Hematopoietic multipotent progenitor cell treated with erythropoietin and hydrocortisone succinate and interleukin-3 and kit ligand, for 8 days (in vitro differentiated cells): ENCODE measurements around the gene PRMT3.
"Not testable (repeated sequence)": the region's sequence is repeated elsewhere in the genome, so short reads cannot be mapped to it uniquely, and the experiment has no call there.

Experiments used
- DNase-seq: peaks from one replicate; pipeline ENCODE4 v3.0.0-alpha.2; 2015

PRMT3 gene

DNA sequence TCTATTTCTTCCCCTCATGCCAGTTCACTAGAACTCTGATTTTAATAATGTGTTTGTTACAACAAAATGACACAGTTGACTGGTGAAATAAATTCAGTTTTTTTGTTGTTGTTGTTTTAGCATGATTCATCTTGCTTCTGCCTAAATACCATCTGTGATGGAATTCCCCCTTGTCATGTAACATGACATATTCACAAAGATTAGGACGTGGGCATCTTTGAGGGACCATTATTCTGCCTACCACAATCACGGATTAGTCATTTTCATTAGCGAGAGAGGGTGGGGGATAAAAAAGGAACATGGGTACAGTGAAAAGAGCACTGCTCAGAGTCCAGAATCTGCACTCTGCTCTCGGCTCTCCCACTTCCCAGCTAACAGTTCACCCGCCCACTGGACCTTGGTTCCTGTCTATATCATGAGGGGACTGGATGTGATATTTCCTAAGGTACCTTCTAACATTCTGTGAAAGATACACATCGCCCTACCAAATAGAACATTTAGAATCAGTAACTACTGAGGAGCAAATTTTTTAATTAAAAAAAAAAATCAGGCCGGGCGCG, 12.7 kb upstream of the PRMT3 start:
- DNase-seq = no peak

DNA sequence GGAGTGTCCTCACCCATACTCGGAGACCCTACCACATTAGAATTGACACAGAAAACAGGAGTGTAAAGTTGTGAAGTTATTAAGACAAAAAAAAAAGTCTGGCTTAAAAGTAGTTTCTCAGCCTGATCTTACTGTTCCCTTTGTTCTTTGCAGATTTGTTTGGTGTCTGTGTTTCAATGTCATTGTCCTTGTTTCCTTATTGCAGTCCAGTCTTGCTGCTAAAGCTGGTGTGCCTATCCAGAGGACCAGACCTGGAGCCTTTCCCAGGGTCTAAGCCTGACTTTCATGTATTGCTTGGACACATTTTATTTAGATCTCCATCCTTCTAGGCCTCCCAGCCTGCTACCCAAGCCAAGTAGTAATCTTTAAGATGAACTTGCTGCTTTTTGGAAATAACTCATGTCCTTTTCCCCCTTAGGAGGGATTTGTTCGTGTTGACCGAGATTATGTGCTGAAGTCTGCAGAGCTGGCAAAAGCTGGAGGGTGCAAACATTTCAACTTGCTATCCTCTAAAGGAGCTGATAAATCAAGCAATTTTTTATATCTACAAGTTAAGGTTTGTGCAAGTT, 11.3 kb upstream of the PRMT3 start:
- no peak for DNase-seq

DNA sequence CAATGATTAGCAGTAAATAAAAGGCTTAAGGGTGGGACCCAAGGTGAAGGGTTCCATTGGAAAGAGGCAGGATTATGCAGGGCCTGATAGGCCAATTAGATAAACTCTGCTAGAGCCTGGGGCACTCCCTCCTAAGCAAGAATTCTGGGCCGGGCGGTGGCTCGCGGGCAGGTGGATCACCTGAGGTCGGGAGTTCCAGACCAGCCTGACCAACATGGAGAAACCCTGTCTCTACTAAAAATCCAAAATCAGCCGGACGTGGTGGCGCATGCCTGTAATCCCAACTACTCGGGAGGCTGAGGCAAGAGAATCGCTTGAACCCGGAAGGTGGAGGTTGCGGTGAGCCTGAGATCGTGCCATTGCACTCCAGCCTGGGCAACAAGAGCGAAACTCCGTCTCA, 1.5 kb upstream of the PRMT3 start:
- not testable (repeated sequence) for DNase-seq

DNA sequence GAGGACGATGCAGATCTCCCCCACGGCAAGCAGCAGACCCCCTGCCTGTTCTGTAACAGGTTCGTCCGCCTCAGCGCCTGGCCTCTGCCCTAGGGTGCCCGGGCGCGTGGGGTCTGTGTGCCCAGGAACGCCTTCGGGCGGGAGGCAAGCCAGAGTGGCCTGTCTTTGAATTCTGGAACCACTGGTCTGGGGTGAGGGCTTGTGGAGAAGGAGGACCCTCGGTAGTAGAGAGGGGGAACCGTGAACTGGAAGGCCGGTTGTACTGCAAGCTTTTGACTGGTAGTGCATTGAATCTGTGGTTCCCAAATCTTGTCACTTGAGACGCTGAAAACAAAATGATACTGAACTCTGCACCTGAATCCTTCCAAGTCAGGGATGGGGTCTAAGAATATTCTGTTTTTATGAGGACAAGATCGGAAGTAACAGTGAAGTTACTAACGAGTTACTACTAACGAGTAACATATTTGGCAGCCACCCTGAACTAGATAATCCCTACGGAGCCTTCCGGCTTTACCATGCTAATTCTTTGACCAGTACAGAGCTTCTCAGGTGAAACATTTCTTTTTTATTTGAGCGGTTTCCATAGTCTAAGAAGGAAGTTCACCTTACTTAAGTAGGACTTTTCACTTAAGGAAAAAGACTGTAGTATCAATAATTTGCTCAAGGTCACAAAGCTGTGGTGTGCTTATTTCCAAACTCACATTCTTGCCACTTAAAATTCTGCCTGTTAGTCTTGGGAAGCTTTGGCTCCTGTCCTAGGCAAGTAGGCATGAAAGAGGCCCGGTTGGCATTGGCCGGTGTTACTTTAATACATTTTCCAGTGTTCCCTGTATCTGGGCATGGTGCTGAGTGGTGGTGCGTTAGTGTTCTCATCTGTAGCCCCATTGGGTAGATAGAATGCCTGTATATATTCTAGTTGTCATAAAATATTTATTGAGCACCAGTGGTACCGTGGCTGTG, 860 bp downstream of the PRMT3 start:
- DNase-seq = peak; percentile 43

- peak; percentile 79 for DNase-seq
Measured at GRCh38 chr11:20397281-20397680, 9.8 kb downstream of the PRMT3 start.

DNA sequence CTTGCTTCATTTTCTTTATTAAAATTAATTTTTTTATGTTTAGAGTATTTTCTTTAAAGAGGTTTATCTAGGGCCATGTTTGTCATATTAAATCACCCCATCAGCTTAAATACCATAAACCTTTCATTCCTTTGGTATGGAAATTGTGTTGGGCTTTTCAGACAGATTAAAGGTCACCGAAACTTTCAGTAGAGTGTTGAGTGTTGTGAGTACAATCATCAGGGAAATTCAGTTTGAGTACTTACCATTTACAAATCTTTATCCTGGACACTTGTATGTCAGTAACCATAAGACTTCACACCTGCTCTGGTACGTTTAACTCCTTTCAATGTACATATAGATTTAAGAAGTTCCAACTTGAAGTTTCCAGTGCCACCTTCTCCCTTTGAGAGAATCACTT, 12.0 kb downstream of the PRMT3 start:
- no peak for DNase-seq

DNA sequence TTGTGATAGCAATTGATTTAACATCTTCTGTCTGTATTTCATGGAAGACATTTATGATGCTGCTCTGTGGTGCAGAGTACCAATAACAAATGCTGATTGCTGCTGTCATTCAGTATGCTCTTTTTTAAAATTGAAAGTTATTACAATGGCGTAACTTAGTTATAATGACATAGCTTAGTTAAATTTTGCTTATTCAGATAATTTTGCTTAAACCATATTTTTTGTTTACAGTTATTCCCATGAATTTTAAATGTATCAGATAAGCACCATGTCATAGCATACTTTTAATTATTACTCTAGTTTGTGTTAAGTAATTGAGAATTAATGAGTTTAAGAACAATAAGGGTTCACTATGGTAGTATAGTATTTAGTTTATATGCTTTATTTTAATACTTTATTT, 15.5 kb downstream of the PRMT3 start:
- no peak for DNase-seq

- no peak for DNase-seq
Measured at GRCh38 chr11:20406484-20406883, 19.0 kb downstream of the PRMT3 start.

GRCh38 chr11:20407344-20407743, 19.8 kb downstream of the PRMT3 start:
- no peak for DNase-seq

- no peak for DNase-seq
Measured at GRCh38 chr11:20415432-20415831, 27.9 kb downstream of the PRMT3 start.

DNA sequence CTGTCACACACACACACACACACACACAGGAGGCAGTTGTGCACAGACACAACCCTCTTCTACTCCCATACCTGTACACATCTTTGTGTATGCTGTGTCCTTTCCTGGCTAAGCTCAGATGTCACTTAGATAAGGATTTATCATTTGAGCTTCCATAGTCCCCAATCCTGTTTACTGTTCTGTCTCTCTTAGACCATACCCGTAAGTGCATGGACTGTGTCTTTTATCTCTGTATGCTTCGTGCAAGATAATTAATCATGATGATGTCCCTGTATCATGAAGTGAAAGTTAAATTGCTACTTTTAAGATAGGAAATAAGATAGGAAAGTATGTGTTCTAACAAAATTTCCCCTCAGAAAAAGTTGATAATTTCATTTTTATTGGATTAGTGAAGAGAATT, 30.3 kb downstream of the PRMT3 start:
- DNase-seq = no peak

- DNase-seq = no peak
Measured at GRCh38 chr11:20421946-20422345, 34.4 kb downstream of the PRMT3 start.

DNA sequence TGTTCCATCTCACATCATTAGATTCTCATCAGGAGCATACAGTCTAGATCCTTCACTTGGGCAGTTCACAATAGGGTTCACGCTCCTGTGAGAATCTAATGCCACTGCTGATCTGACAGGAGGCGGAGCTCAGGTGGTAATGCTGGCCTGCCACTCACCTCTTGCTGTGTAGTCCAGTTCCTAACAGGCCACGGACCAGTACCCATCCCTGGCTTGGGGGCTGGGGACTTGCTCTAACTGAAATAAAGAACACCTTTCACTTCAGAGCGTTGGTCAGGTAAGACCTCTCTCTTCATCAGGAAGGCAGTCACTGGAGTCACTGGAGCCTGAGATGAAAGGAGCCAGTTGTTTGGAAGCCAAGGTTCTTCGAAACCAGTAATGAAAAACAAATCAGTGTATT, 41.7 kb downstream of the PRMT3 start:
- no peak for DNase-seq

- DNase-seq = no peak
Measured at GRCh38 chr11:20438637-20439036, 51.1 kb downstream of the PRMT3 start.

DNA sequence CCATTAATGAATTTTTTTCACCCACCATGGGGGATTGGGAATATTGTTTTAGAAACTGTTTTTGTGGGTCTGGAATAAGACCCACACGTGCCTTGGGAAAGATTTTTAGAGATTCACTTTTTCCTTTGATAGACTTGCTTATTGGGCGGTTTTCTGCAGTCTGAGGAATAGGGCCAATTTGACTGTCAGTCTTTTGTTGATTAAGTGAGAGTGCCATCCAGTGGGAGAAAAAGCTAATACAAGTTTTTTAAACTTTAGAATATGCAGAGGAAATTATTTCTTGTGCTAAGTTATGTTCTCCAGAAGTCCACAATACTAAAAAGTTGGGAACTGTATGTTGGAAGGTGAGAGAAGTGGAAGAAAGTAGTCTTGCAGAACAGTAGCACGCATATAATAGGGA, 56.1 kb downstream of the PRMT3 start:
- DNase-seq = peak; percentile 71

DNA sequence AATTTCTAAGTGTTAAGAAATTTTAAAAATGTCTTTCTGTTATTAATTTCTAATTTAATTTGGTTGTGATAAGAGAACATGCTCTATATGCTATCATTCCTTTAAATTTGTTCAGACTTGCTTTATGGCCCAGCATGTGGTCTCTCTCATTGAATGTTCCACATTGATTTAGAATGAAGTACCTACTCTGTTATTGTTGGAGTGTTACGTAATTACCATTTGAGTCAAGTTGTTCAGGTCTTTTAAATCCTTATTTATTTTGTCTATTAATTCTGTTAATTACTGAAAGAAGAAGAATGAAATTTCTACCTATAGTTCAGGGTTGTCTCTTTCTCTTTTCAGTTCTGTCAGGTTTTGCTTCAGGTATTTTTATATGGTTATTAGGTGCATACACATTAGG, 57.0 kb downstream of the PRMT3 start:
- no peak for DNase-seq

DNA sequence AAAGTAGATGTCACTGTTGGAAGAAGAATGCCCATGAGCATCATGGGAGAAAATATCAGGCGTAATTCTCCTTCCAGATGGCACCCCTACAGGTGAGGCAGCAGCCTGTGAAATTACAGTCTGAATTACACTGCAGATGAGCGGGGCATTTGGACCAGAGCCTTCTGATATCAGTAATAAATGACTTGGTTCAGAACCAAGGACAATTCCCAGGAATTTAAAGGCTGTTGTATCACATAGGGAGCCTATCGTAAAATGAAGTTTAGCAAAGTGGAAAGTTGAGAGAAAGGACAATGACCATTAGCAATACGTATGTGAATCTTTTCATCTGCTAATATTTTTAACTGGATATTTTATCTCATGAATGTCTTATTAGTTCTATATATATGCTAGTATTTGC, 61.3 kb downstream of the PRMT3 start:
- no peak for DNase-seq

DNA sequence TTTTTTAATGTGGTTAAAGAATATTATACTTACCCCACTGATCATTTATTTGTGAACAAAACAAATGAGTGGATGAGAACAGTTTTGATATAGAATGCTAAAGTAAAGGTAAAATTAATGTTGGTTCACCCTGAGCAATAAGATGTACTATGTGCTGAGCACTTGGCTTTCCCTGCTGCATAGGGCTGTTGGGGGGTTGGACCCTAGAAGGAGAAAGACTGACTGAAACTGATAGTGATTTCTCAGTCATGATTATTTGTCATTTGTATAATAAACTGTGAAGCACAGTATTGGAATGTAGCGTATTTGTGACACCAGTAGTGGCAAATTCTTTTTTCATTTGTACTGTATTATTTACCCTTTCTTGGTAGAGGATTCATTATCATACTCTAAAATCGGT, 63.3 kb downstream of the PRMT3 start:
- no peak for DNase-seq

DNA sequence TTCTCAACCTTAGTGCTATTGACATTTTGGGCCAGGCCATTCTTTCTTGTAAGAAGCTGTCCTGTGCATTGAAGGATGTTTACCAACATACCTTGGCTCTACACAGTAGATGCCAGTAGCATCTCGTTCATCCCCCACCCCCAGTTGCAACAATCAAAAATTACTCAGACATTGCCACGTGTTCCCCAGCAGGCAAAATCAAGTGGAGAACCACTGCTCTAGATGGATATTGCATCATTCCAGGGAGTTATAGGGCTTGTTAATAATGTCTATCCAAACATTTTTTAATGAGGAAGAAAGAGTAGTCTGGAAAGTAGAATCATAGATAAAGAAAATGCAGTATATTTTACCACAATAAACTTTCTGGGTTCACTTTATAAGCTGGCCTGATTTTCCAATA, 64.1 kb downstream of the PRMT3 start:
- no peak for DNase-seq

DNA sequence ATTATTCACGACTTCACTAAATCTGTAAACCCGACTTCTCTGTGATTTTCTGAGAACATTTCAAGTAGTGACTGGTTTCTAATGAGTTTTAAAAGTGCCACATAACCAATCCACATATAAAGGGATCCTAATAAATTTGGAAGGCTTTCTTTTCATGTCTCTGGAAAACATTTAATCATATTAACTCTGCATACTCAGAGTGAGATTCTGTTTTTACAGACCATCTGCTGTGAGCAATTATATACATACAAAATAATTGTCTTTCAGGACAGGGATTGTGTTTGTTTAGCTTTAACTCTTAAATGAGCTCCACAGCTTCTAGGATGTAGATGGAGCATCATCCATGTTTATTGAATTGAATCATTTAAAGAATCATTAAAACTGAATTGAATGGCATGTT, 65.1 kb downstream of the PRMT3 start:
- DNase-seq = no peak

GRCh38 chr11:20453657-20454316, 66.3 kb downstream of the PRMT3 start:
- DNase-seq = no peak

GRCh38 chr11:20457001-20457799, 69.7 kb downstream of the PRMT3 start:
- no peak for DNase-seq
